T-helper 2 cell treated with Interferon-gamma antibody and Interleukin-4, amounts not matched to agents 100 ng/mL and 5 ng/mL, for 36 hours (primary cell): ENCODE measurements around the gene CACNG6. TPM values are rescaled to one million over a fixed set of nuclear protein-coding genes. Genes with fewer than 3 reads are reported as not detected.

Experiments
- intact Hi-C: fragments of 100-400 bp; cut with micrococcal nuclease; formaldehyde crosslinking; loops from one replicate; pipeline ENCODE4 v1.15.1; 2023
- total RNA-seq: library from RNA; stranded (reverse); gene quantifications from 2 replicates; pipeline ENCODE4 v1.2.3, GENCODE V29; 2022

The CACNG6 gene
- total RNA-seq, 1 donor from 2014 or later: not detected

- intact Hi-C loops: no loop called here
These were observed 24.5 kb upstream of the CACNG6 start for GRCh38 chr19:53966931-53967330.

DNA sequence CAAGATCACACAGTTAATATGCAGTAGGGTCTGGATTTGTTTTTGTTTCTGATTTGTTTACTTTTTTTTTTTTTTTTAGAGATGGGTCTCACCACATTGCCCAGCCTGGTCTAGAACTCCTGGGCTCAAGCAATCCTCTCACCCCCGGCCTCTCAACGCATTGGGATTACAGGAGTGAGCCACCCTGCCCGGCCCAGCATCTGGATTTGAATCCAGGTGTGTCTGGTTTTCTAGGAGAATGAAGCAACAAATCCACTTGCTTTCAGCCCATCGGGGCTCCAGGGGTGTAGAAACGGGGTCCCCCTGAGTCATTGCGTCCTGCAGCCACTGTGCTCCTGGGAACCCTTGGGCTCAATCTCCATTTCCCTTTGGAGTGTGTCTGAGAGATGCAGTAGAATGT lies 22.1 kb upstream of the CACNG6 start:
- intact Hi-C loops: no loop called here

GRCh38 chr19:53971673-53972072 lies 19.8 kb upstream of the CACNG6 start:
- intact Hi-C loops: no loop called here

- intact Hi-C loops: no loop called here
These were observed 13.9 kb upstream of the CACNG6 start for GRCh38 chr19:53977429-53977990.

DNA sequence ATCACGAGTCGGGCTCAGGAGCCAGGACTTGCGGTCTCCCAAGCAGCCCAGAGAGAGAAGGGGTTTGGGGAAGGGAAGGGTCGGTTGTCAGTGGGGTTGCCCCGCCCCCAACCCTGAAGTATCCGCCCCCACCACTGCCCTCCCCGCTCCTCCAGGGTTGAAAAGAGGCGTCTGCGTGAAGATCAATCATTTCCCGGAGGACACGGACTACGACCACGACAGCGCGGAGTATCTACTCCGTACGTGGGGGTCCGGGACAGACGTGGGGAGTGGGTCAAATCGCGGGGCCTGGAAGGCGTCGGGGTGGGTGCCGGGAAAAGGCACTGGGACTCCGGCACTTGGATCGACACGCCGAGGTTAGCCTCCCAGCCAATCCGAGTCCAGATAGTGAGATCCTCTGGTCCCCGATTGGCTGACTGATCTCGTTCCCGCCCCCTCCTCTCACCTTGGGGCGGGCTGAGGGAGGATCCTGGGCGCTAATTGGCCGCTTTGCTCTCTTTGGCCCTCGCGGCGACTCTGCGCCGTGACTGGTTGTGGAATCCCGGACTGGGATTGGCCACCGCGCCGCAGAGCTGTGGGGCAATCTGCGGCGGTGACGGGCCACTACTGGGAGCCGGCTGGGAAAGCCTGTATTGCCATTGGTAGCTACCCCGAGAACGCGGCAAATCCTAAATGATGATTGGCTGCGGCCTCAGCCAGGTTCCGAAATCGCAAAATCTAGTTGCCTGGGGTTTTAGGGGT lies 13.3 kb upstream of the CACNG6 start:
- intact Hi-C loops: no loop called here

DNA sequence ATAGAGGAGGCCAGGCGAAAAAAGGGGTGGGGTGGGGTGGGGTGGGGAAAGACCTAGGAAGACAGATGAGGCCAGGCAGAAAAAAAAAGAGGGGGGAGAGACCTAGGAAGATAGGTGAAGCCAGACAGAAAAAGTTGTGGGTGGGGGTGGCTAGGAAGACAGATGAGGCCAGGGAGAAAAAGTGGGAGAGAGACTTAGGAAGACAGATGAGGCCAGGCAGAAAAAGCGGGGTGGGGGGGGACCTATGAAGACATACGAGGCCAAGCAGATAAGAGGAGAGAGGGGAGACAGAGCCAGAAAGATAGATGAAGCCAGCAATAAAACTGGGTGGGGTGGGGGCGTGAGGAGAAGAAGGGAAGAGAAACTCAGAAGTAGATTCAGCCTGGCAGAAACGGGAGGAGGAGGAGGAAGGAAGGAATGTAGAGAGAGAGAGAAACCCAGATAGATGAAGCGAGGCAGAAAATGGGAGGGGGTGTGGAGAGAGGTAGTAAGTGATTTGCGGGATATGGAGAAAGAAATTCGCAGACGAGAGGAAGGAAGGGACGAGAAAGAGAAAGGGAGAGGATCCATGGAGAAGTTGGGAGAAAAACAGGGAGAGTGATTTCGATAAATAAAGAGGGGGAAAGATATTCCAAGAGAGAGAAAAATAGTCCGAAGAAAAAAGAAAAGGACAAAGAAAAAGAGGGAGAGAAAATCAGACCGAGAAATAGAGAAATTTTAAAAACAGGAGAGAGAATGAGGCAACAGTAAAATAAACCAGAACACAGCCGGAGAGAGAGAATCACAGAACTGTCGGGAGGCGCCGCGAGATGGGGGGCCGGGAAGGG lies 12.2 kb upstream of the CACNG6 start:
- intact Hi-C loops: no loop called here

DNA sequence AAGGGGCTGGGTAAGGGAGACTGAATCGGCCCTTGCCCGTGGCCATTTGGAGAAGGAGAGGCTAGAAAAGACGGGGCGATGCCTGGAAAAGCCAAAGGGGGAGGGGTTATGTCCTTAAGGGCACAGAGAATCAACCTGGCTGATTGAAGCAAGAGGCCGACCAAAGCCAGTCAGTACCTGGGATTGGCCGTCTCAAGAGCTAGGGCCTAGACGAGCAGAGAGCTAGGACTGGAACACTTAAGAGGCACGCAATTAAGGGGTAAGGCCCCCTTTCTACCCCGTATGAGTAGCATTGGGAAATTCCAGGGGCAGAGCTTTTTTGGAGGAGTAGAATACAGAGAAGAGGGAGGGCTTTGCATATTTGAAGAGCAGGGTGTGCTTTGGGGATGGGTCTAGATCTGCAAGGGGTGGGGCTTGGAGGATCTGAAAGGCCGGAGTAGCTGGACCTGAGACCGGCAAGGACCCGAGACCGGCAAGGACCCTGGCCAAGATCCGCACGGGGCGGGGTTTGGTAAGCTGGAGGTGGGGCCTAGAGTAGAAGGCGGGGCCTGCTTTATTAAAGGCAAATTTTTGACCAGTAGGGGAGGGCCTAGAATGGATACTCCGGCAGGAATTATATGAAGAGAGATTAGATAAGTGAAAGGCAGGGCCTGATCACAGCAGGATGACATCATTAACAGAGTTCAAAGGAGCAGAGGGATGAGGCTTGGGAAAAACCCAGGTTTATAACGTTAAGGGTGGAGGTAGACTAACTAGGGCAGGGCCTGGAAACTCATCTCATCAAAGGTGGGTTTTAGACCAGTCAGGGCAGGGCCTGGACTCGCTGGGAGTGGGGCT lies 10.7 kb upstream of the CACNG6 start:
- intact Hi-C loops: no loop called here

DNA sequence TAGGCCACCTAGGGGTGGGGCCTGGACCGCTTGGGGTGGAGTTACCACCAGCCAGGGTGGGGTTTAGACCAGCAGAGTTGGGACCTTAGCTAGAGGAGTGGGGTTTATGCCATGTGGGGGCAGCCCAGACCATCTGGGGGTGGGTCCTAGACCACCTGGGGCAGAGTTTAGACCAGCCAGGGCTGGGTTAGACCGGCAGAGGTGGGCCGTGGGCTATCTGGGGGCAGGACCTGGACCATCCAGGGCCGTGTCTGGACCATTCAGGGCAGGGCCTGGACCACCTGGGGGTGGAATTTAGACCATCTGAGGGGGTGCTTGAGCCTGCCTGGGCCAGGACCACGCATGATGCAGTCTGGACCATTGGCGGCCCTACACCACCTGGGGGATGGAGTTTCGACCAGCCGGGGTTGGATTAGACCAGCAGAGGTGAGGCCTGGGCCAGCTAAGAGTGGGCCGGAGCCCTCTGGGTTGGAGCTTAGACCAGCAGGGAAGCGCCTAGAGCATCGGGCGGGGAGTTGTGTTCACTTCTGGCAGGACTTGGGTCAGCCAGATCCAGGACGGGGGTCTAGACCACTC lies 10.0 kb upstream of the CACNG6 start:
- intact Hi-C loops: no loop called here

DNA sequence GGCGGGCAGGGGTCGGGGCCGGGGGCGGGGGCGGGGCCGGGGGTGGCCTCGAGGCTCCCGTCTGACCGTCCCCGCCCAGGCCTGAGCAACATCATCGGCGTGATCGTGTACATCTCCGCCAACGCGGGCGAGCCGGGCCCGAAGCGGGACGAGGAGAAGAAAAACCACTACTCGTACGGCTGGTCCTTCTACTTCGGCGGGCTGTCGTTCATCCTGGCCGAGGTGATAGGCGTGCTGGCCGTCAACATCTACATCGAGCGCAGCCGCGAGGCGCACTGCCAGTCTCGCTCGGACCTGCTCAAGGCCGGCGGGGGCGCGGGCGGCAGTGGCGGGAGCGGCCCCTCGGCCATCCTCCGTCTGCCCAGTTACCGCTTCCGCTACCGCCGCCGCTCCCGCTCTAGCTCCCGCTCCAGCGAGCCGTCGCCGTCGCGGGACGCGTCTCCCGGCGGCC lies 9.4 kb upstream of the CACNG6 start:
- intact Hi-C loops: no loop called here

DNA sequence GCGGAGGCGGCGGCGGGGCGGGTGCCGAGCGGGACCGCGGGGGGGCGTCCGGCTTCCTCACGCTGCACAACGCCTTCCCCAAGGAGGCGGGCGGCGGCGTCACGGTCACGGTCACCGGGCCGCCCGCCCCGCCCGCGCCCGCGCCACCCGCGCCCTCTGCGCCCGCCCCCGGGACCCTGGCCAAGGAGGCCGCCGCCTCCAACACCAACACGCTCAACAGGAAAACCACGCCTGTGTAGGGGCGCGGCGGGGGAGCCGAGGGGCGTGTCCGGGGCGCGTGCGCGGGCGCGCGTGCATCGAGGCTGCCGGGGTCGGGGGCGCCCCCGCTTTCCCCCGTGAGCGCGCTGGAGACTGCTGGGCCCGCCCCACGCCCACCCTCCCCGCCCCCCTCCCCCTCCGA lies 8.8 kb upstream of the CACNG6 start:
- intact Hi-C loops: no loop called here

- intact Hi-C loops: no loop called here
These were observed 7.8 kb upstream of the CACNG6 start for GRCh38 chr19:53983457-53984289.

DNA sequence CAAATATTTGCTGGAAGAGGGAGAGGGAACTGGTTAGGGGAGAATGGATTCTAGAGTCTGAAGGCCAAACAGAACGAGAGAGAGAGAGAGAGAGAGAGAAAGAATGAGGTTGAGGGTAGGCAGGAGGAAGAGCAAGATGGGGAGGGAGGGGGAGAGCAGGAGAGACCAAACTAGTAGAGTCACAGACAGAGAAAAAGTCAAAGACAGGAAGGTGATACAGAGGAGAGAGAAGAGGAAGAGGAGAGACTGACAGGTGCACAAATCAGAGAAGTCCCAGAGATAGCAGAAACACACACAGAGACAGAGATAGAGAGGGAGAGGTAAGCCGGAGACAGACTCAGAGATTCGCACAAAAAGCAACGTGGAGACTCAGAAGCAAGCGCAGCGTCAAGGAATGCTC lies 5.6 kb upstream of the CACNG6 start:
- intact Hi-C loops: no loop called here

DNA sequence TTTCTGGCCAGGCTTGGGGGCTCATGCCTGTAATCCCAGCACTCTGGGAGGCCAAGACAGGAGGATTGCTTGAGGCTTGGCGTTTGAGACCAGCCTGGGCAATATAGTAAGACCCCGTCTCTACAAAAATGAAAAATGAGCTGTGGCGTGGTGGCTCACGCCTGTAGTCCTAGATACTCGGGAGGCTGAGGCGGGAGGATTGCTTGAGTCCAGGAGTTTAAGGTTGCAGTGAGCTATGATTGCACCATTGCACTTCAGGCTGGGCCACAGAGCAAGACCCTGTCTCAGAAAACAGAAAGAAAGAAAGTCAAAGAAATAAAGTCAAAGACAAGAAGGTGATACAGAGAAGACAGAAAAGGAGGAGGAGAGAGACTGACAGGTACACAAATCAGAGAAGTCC lies 2.5 kb upstream of the CACNG6 start:
- intact Hi-C loops: no loop called here

DNA sequence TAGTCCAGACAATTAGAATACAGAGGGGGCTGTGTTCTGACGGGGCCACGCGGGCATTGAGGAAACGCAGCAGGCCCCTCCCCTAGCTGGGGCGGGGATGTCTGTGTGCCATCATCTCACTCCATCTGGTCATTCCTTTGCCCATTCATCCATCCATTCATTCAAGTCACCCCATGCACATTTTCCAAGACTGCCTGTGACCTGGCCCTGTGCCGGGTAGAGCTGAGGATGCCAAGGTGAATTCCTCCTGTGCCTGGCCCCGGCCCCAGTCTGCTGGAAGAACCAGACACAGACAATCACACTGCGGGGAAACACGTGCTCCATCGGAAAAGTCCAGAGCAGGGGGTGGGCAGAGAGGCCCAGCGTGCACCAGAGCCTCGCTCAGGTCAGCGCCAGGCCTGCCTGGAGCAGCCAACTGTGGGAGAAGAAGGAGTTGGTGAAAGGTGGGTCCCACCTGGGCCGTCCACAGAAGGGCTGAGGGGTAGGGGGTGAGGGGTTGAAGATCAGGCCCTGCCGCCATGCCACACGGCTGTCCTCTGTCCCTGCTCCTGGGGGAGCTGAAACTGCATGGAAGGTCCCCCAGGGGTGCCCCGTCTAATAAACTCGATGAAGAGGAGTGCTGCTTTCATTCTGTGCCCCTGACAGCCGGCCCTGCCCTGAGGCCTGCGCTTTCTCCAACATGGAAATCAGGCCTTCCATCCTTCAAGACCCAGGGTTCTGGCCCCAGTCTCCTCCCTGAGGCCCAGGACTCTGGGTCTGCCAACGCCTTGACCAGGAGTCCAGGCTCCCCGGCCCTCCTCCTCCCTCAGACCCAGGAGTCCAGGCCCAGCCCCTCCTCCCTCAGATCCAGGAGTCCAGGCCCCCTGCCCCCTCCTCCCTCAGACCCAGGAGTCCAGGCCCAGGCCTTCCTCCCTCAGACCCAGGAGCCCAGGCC lies 1.6 kb upstream of the CACNG6 start:
- intact Hi-C loops: no loop called here

DNA sequence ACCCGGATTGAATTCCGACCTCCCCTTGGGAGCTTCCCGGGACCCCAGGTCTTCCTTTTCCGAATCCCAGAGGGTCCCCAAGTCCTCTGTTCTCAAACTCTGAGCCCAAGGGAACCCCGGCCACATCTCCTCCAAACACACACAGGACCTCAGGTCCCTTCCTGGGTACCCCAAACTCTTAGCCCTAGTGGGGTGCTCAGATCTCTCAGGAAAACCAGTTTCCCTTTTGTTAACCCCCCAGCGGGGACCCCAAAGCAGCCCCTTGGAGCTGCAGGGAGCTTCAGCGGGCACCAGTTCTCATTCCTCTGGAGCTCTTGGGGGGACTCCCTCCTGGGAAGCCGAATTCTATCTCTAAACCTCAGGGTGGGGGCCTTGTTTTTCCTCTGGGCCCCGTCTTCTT lies 774 bp downstream of the CACNG6 start:
- intact Hi-C loops: no loop called here

DNA sequence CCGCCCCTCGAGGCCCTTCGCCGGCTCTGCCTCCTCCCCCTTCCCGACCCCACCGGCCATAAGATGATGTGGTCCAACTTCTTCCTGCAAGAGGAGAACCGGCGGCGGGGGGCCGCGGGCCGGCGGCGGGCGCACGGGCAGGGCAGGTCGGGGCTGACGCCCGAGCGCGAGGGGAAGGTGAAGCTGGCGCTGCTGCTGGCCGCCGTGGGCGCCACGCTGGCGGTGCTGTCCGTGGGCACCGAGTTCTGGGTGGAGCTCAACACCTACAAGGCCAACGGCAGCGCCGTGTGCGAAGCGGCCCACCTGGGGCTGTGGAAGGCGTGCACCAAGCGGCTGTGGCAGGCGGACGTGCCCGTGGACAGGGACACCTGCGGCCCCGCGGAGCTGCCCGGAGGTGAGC lies 1.4 kb downstream of the CACNG6 start:
- intact Hi-C loops: no loop called here

GRCh38 chr19:53993448-53993847 lies 2.0 kb downstream of the CACNG6 start:
- intact Hi-C loops: no loop called here

DNA sequence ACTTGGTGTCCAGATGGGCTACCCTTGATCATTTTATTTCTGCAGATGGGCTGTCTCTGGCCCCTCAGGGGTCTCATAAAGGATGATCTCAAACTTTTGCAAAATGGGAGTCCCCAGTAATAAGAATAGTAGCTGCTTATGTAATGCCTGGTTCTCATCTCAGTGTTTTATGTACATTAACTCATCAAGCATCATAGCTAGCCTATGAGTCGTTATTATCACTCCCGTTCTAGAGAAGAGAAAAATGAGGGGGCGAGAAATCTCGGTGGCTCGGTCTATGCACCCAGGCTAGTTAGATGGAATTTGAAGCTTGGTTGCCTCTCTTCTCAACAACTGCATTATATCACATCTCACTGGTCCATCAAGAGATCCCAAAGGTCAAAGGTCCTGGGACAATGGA lies 3.4 kb downstream of the CACNG6 start:
- intact Hi-C loops: no loop called here

GRCh38 chr19:53998223-53998622 lies 6.8 kb downstream of the CACNG6 start:
- intact Hi-C loops: no loop called here
